Stimulated activated CD4-positive, alpha-beta T cell treated with anti-CD3 and anti-CD28 coated beads, TNF-alpha, amount 100 ng/mL, for 24 hours (primary cell): ENCODE measurements around the gene ZFR2.
"Not testable (repeated sequence)": the region's sequence is repeated elsewhere in the genome, so short reads cannot be mapped to it uniquely, and the experiment has no call there.

ENCODE experiments used
- DNase-seq, 3 experiments: peaks; one replicate each; pipeline ENCODE4 v3.0.0-alpha.2; 2020; ENCODE audit warnings: low read depth in 3 of 3

ZFR2 gene

GRCh38 chr19:3771000-3771905 lies 97.6 kb downstream of the ZFR2 start:
- DNase-seq: no peak

GRCh38 chr19:3770136-3770999 lies 98.5 kb downstream of the ZFR2 start:
- DNase-seq: no peak

GRCh38 chr19:3769494-3769893 lies 99.3 kb downstream of the ZFR2 start:
- no peak for DNase-seq

GRCh38 chr19:3768748-3769099 lies 100.1 kb downstream of the ZFR2 start:
- DNase-seq: no peak

- DNase-seq: no peak
These were observed 100.7 kb downstream of the ZFR2 start for GRCh38 chr19:3768015-3768747.

GRCh38 chr19:3767050-3767449 lies 101.8 kb downstream of the ZFR2 start:
- DNase-seq: no peak

GRCh38 chr19:3766520-3766919 lies 102.3 kb downstream of the ZFR2 start:
- DNase-seq: no peak

GRCh38 chr19:3765757-3766156 lies 103.1 kb downstream of the ZFR2 start:
- not testable (repeated sequence) for DNase-seq

- DNase-seq: no peak
These were observed 103.7 kb downstream of the ZFR2 start for GRCh38 chr19:3765121-3765520.

GRCh38 chr19:3762501-3763459 lies 106.1 kb downstream of the ZFR2 start, which contains the start of gene MRPL54:
Gene MRPL54, plus strand, starts transcription at chr19:3762682. Its CDS starts 19 bp downstream, at chr19:3762701.
- peak; percentile 97 to 99 (median 97) for DNase-seq

- DNase-seq: no peak
These were observed 106.7 kb downstream of the ZFR2 start for GRCh38 chr19:3762130-3762473.

- DNase-seq: peak; percentile 93 to 96 (median 95)
These were observed 107.3 kb downstream of the ZFR2 start, which contains the start of gene APBA3 for GRCh38 chr19:3761382-3762129. Gene APBA3, minus strand, starts transcription at chr19:3761692. Its CDS starts 1,428 bp downstream, at chr19:3760264.

- DNase-seq: no peak
These were observed 107.9 kb downstream of the ZFR2 start for GRCh38 chr19:3760871-3761361.

GRCh38 chr19:3759482-3760254 lies 109.2 kb downstream of the ZFR2 start:
- DNase-seq: no peak

- DNase-seq: not testable (repeated sequence)
These were observed 110.5 kb downstream of the ZFR2 start for GRCh38 chr19:3758297-3758696.

- not testable (repeated sequence) for DNase-seq
These were observed 111.1 kb downstream of the ZFR2 start for GRCh38 chr19:3757705-3758104.
